GM19238 (cell line): Measurements from ENCODE around the gene FRMD8.
"Not testable (repeated sequence)": the region's sequence is repeated elsewhere in the genome, so short reads cannot be mapped to it uniquely, and the experiment has no call there.

Experiments used
- DNase-seq: peaks from one replicate; pipeline ENCODE4 v3.0.0; 2011; ENCODE audit warnings: low spot score; ENCODE audit not compliant: insufficient read length

Gene FRMD8

DNA sequence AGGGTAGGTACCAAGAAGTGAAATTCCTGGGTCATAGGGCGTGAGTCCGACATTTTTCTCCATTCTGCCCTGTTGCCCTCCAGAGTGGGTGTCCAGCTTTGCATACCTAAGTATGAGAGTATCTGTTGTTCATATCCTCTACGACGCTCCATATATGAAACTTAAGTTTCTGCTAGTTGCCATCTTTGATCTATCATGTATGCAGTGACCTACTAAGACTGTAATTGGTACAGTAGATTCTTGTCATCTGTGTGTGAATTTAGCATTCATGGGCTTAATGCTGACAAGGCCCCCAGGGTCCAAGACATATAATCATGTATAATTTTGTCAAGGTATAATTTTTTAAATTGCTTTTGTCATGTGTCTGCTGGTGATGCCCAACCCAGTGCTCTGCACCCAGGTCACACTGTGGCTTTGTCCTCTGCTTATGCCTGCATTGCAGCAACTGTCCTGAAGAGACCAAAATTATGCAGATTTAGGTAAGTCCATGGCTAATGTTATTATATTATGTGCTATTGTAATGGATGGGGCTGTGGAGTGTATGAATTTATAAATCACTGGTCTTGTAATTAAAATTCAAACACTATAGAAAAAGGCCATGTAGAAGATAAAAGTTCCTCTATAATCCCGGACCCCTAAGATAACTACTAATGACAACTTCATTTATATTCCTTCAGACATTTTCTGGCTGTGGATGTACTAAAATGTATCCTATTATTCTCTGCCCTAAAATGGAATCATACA, 48.4 kb downstream of the FRMD8 start:
- no peak for DNase-seq

DNA sequence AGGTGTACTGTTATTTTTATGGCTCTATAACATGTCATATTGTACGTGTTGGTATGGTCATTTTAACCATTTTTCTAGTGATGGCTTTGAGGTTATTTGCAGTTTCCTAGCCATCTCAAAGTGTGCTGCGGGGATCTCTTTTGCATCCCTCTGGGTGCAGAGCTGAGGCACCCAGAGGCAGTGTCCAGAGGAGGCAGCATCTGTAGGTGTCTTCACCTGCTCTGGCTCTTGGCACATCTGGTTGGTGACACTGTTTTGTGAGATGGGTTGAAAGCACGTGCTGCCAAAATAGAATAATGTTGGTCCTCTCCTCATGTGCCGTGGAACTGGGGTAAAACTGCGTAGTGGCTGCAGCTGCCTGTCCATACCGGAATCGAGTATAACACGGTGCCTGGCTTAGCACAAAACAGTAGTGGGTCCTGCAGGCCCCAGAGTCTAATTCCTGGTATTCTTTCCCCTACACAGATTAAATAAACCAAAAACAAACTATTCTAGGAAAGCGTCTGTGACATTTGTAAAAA, 49.0 kb downstream of the FRMD8 start:
- DNase-seq = no peak

DNA sequence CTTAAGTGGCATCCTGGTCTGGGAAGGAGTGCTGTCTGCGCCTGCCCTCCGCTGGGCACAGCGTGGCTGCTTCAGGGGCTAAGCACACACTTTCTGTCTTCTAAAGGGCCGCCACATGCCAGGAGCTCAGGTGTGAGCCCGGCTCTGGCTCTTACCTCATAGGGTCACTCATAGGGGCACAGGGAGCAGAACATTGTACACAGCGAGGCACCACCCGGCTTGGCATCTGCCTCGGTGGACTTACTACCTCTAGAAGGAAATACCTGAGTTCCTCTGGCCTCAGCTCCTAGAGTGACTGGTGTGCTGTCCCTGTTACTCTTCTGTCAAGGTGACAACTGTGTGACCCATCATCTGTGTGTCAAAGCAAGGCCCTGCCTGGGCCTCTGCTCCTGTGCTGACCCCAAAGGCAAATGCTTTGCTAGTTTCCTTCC, 49.6 kb downstream of the FRMD8 start:
- no peak for DNase-seq

DNA sequence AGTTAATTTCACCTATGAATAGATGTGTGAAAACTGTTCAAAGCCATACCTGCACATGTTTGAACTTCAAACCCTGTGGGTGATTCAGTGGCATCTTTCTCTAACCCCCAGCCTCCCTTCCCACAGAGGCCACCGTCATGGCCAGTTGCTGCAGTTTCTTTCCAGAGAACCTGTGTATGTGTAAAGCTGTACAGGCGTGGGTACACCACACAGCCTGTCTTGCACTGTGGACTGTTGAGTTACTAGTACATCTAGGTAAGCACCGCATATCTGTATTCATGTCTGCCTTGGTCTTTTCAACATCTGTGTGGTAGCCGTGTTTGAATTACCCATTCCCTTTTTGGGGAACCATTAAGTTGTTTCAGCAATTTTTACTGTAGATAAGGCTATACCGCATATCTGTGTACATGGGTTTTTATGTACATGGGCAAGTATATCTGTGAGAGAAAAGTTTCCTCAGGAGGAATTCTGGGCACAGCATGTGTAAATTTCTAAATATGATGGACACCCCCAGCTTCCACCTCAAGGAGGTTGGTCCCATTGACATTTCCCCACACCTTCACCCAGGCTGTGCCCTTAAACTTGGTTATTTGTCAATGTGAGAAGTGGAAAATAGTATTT, 50.1 kb downstream of the FRMD8 start:
- DNase-seq = no peak

DNA sequence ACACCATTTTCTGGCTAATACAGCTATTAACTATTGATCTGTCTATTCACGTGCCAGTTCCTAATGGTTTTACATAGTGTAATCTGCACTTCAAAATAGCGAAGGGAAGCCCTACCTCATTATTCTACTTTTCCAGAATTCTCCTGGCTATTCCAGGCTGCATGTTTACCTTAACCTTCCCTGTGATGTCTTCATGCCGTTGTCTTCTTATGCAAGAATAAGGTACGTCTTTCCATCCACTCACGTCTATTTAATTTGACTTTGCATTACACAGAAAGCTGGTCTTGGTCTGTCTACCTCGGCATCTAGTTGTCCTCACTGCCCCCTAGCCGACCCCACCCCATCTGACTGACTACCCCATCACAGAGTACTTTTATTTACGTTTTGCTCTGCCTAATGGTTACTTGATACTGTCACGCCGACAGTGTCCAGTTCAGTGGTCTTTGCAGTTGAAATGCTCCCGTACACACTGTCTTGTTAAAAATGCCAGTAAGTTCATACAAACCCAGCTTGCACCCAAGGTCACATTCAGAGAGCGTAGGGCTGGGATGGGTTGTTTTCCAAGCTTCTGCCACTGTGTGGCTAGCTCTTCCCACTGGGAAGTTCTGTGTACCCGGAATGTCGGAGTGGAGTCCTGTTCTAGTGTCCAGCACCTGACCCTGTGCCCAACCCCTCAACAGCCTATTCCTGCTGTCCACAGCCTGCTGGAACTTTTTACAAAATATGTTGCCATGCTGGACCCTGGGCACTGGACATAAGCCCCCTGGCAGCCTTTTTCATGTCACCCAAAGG, 51.2 kb downstream of the FRMD8 start:
- DNase-seq = no peak

DNA sequence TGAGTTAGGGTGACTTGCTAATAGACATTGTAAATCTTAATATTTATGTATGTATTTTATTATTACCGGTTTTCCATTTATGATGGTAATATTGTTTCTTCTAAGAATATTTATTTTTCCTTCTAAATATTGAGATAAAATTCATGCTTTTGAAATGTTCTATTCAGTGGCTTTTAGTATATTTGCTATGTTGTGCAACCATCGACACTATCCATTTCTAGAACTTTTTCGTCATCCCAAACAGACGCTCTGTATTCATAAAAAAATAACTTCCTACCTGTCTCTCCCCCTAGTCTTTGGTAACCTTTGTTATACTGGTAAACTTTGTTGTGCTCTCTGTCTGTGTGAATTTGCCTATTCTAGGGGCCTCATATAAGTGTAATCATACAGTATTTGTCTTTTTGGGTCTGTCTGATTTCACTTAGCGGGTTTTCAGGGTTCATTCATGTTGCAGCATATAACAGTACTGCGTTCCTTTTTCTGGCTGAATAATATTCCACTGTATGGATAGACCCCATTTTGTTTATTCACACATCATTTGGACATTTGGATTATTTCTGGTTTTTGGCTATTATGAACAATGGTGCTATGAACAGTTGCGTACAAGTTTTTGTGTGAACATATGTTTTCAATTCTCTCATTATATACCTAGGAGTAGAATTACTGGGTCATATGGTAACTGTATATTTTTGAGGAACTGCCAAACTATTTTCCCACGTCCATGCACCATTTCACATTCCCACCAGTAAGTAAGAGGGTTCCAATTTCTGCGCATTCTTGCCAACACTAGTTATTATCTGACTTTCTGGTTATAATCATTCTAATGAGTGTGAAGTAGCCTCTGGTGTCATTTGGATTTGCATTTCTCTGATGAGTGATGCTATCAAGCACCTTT, 52.1 kb downstream of the FRMD8 start:
- no peak for DNase-seq

DNA sequence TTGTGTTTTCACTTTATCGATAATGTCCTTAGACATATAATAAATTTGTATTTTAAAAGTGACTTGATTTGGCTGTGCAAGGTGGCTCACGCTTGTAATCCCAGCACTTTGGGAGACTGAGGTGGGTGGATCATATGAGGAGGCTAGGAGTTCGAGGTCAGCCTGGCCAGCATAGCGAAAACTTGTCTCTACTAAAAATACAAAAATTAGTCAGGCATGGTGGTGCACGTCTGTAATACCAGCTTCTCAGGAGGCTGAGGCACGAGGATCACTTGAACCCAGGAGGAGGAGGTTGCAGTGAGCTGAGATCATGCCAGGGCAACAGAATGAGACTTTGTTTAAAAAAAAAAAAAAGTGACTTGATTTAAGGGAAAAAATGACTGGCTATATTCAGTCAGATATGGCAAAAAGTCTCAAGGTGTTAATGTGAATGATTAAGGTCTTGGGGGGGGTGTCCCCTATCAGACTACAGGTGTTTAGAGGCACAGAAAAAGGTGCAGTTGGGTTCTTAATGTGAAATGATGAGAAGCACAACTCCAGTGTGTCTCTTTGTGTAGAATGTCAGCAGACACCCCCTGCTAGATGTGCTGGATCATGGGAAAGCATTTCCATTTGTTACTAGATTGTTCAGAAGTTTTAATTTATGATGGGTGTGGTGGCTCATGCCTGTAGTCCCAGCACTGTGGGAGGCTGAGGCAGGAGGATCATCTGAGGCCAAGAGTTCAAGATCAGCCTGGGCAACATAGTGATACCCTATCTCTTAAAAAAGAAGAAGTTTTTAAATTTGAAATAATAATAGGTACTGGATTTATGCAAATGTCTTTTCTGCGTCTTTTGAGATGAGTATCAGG, 53.1 kb downstream of the FRMD8 start:
- DNase-seq = no peak

DNA sequence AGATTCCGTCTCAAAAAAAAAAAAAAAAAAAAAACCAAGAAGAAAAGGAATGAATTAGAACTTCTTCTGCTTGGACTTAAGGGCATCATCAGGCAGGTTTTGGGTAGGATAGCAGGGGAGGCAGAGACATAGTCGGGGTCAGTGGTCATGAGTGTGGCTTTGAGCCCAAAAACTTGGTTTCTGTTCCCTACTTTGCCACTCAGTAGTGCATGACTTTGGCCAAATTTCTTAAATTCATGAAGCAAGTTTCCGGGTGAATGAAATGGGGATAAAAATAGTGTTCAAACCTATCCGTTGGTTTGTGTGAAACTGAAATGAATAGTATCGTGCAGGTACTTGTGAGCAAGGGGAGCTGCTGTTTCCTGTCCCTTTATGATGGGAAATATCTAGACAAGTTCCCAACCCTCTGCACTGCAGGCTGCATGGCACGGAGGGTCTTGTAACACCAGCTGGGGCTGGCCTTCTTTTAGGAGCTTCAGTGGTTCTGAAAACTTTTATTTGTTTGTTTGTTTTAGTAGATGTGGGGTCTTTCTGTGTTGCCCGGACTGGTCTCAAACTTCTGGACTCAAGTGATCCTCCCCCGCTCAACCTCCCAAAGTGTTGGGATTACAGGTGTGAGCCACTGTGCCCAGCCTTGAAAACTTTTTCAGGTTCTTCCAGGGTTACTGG, 54.5 kb downstream of the FRMD8 start:
- DNase-seq = no peak

DNA sequence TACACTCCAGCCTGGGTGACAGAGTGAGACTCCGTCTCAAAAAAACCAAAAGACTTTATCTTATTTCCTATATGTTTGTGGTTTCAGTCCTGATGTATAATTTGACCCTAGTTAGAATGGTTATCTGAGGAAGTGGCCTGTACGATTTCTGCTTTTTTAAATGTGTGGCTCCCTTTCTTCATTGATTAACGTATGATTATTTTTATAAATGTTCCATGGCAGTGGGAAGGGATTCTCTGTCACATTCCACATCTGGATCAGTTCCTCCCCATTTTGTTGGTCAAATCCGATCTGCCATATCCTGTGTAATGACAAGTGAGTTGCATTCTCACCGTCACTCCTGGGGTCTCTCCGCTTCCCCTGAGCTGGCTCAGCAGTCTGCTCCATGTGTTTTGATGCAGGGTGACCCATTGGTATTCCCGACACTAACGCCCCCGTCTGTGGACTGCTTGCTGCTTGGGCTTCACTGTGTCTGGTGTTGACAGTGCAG, 56.5 kb downstream of the FRMD8 start:
- no peak for DNase-seq

DNA sequence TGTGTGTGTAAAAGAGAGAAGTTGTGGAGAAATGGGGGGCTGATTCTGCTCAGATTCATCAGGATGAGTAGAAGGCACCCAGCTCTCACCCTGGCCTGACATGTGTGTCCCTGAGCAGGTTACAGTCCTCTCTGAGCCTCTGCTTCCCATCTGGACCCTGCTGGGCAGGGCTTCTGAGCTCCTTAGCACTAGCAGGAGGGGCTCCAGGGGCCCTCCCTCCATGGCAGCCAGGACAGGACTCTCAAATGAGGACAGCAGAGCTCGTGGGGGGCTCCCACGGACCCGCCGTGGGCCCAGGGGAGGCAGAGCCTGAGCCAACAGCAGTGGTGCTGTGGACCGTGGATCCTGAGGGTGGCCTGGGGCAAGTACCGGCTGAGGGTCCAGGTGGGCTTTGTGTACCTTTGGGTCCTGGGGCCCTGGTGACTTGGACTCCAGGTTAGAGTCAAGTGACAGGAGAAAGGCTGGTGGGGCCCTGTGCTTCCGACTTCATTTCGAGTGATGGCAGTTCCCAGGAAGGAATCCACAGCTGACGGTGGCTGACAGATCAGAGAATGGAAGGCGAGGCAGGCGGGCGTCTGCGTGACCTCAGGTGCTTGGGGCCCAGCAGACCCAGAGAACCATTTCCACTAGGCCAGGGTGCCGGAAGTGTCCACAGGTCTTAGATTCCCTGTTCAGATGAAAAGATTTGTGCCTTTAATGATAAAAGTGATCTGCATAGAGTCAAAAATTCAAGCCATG, 58.0 kb downstream of the FRMD8 start:
- no peak for DNase-seq

DNA sequence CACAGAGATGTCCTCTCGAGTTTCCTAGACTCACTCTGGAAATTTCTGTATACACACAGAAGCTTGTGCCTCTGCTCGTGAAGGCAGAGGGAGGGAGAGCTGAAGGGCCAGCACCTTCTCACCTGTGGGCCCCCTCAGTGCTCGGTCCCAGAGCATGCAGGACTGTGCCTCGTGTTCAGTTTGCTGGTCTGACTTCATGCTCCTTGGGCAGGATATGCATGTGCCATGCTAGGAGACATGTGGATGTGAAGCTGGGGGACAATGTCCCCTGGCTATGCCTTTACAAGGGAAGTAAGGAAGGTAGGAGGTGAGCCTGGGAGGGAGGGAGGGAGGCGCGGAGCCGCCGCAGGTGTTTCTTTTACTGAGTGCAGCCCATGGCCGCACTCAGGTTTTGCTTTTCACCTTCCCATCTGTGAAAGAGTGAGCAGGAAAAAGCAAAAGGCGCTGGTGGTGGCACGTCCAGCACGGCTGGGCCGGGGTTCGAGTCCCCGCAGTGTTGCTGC, 58.7 kb downstream of the FRMD8 start:
- no peak for DNase-seq

DNA sequence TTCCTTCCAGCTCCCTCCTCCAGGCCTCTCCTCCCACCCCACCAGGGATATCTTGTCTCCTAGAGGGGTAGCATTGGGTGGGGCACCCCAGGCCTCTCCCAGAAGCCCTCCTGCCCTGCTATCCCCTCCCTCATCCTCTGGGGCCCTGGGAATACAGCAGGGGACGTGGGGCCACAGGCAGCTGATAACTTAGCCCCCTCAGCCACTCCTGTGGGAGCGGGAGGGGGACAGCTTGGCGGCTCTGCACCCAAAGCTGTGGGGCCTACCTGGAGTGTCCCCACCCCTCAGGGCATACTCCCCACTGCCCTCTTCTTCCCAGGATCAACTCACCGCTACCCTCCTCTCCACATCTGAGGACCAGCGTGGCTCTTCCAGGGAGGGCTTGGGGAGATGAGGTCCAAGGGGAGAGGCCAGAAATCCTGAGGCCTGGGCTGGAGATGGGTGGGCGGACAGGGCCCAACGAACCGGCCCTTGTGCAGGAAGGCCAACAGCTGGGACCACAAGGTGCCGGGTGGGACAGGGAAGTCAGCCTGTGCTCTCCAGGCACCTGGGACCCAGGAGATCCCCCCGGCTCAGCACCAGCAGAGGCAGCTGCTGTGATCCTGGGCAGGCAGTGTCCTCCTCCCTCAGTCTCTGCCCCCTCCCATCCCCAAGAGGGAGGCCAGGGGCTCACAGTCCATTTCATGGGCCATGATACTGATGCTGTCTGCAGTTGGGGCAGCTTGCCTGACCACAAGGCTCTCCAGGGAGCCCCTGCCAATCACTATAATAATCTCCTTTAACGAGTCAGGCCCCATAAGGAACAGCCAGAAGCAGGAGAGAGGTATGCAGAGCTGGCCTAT, 59.4 kb downstream of the FRMD8 start:
- no peak for DNase-seq

DNA sequence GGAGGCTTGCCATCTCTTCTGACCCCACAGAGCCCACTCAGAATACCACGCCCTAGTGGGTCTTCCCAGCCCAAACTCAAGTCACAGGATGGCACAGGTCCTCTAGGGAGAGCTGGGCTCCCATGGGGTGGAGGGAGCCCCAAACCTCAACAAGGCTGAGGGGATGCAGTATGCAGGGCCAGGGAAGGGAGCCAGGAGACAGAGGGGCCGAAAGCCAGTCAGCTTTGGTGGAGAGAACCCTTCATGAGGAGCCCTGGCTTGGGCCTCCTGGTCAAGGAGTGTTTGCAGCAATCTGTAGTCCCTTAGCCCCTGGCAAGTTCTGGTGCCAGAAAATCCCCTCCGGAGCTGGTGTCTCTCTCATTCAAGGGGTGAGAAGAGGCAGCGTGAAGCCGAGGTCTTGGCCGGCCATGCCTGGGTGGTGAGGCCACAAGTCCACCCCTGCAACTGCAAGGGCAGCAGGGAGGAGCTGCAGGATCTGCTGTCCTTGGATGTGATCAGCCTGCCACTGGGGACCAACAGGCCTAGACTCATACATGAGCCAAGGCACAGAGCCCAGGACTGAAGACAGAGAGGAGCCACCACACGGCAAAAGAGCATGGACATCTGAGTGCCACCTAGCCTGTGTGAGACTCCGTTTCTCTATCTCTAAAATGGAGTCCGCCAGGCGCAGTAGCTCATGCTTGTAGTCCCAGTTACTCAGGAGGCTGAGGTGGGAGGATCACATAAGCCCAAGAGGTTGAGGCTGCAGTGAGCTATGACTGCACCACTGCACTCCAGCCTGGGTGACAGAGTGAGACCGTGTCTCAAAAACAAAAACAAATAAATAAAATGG, 60.2 kb downstream of the FRMD8 start:
- no peak for DNase-seq

DNA sequence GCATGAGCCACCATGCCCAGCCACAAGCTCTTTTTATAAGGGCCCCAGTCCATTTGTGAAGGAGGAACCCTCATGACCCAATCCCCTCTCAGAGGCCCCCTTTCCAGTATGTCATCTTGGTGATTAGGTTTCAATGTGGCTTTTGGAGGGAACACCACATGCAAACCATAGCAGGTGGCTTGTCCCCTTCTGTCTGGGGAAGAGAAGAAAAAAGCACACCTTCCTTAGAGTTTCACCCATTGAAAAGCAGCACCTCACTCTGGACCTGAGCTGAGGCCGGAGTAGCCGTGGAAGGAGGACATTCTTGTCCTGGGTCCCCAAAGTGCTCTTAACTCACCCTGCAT, 61.6 kb downstream of the FRMD8 start:
- DNase-seq = no peak

DNA sequence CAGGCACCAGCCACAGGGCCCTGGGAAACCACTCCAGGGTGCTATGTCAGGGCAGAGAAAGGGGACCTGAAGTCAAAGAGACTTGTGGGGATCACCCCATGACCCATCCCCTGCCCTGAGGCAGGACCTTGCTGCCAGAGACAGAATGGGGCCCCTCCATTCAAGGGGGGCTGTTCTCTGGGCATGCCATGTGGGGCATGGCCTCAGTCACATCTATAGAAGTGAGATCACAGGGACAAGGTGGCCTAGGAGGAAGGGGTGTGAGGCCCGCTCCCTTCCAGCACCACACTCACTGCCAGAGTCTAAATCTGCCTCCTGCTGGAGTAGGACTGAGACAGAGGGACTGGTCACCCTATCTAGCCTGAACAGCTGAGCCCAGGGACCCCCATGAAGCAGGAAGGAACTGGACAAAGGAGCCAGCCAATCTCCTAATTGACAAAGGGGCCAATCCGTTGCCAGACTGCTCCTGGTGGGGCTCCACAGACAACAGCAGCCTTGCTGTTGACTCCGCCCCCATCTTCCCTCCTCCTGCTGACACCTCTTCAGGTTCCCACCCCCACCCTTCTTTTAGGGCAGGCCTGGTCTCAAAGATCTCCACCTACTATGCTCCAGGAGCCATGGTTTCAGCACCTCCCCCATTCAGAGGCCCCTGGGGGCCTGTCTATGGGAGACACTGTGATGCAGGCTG, 62.1 kb downstream of the FRMD8 start:
- DNase-seq = no peak

DNA sequence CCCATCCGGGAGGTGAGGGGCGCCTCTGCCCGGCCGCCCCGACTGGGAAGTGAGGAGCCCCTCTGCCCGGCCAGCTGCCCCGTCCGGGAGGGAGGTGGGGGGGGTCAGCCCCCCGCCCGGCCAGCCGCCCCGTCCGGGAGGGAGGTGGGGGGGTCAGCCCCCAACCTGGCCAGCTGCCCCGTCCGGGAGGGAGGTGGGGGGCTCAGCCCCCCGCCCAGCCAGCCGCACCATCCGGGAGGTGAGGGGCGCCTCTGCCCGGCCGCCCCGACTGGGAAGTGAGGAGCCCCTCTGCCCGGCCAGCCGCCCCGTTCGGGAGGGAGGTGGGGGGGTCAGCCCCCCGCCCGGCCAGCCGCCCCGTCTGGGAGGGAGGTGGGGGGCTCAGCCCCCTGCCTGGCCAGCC, 64.9 kb downstream of the FRMD8 start:
- DNase-seq = not testable (repeated sequence)
